Measurements from ENCODE around the gene ITK. TPM values are rescaled to one million over a fixed set of nuclear protein-coding genes. Genes with fewer than 3 reads are reported as not detected.

Gene ITK
- total RNA-seq, 1 donor from 2014 or later = 0.05 TPM

GRCh38 chr5:157245886-157246285 is 65.2 kb downstream of the ITK start:
- no peak for DNase-seq (ENCODE audit: low read depth)

- no peak for DNase-seq (ENCODE audit: low read depth)
Observed at GRCh38 chr5:157247267-157247666, 66.6 kb downstream of the ITK start.

- DNase-seq (ENCODE audit: low read depth) = no peak
Observed at GRCh38 chr5:157248821-157249470, 68.3 kb downstream of the ITK start.

- DNase-seq (ENCODE audit: low read depth) = no peak
Observed at GRCh38 chr5:157252711-157253465, 72.2 kb downstream of the ITK start.

- DNase-seq (ENCODE audit: low read depth) = peak; percentile 44
Observed at GRCh38 chr5:157253547-157253946, 72.9 kb downstream of the ITK start.

- DNase-seq (ENCODE audit: low read depth) = no peak
Observed at GRCh38 chr5:157258450-157258849, 77.8 kb downstream of the ITK start.

- no peak for DNase-seq (ENCODE audit: low read depth)
Observed at GRCh38 chr5:157259699-157260098, 79.1 kb downstream of the ITK start.

GRCh38 chr5:157263496-157264090 is 83.0 kb downstream of the ITK start:
- DNase-seq (ENCODE audit: low read depth) = peak; percentile 12

GRCh38 chr5:157265714-157266285 is 85.2 kb downstream of the ITK start, which contains the start of gene CYFIP2:
Gene CYFIP2 (plus strand): TSS chr5:157266123. CDS start chr5:157285362, 19,239 bp downstream.
- DNase-seq (ENCODE audit: low read depth) = no peak

- DNase-seq (ENCODE audit: low read depth) = no peak
Observed at GRCh38 chr5:157266286-157267007, 85.8 kb downstream of the ITK start.

- no peak for DNase-seq (ENCODE audit: low read depth)
Observed at GRCh38 chr5:157267025-157267424, 86.4 kb downstream of the ITK start.

- peak; percentile 45 for DNase-seq (ENCODE audit: low read depth)
Observed at GRCh38 chr5:157267761-157268480, 87.3 kb downstream of the ITK start.

GRCh38 chr5:157269165-157269671 is 88.6 kb downstream of the ITK start:
- DNase-seq (ENCODE audit: low read depth) = peak; percentile 24

GRCh38 chr5:157269761-157270272 is 89.2 kb downstream of the ITK start:
- no peak for DNase-seq (ENCODE audit: low read depth)

- no peak for DNase-seq (ENCODE audit: low read depth)
Observed at GRCh38 chr5:157270771-157271170, 90.1 kb downstream of the ITK start.

- no peak for DNase-seq (ENCODE audit: low read depth)
Observed at GRCh38 chr5:157271740-157272271, 91.2 kb downstream of the ITK start.

- DNase-seq (ENCODE audit: low read depth) = no peak
Observed at GRCh38 chr5:157273131-157273556, 92.5 kb downstream of the ITK start.

- no peak for DNase-seq (ENCODE audit: low read depth)
Observed at GRCh38 chr5:157275403-157275802, 94.8 kb downstream of the ITK start.

- no peak for DNase-seq (ENCODE audit: low read depth)
Observed at GRCh38 chr5:157278319-157279037, 97.8 kb downstream of the ITK start.
